Epithelial cell of proximal tubule (primary cell): ENCODE results near the gene GNG12. TPM values are rescaled to one million over a fixed set of nuclear protein-coding genes. Genes with fewer than 3 reads are reported as not detected.

Experiments
- DNase-seq: peaks from one replicate; pipeline ENCODE4 v3.0.0-alpha.2; 2011; ENCODE audit warnings: low read depth
- H3K4me3 ChIP-seq: 2 replicates; pipeline ENCODE4 v1.5.1; 2011; ENCODE audit warnings: low read depth, mild to moderate bottlenecking, low read length
- total RNA-seq: library from RNA; depleted of rRNA; stranded (reverse); fragments of >200 nt; gene quantifications from 2 replicates; pipeline ENCODE4 v1.2.3, GENCODE V29; 2015
- TF ChIP-seq, protein P1 (sequence below): conservative IDR thresholded peaks from 2 replicates; pipeline ENCODE4 v1.5.1; 2012; ENCODE audit warnings: low read depth, mild to moderate bottlenecking, low read length

The GNG12 gene
- total RNA-seq, 1 donor from 2014 or later: 67.1 TPM

DNA sequence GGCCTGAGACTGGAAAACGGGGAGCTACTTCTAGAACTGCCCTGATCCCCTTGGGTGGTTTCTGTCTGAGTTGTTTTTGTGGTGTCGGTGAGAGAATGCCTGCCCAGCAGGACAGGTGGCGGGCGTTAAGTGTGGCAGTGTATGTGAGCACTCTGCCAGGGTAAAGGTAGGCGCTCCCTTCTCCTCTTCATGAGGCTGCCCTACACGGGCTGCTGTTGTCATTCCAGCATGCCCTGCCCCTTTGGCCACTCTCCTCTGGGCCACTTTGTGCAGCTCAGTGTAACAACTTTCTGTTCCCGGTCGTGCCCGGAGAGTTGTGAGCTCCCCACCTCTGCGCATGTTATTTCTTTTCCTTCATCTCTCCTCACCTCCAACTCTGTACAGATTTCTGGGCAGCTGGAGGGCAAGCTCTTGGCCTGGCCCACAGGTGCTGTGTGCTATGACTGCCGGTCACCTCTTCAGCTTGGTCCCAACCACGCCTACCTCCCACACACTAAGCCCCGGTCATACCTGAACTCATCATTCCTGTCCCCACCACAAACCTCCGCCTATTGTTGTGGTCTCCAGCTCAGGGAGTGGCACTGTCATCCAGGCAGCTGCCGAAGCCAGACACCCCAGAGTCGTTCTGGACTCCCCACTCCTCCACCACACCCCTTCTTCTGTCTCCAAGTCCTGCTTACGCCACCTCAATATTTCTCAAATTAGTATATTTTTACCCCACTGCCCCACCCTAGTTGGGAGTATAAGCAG lies 79.3 kb downstream of the GNG12 start:
- DNase-seq: no peak
- TF ChIP-seq, protein P1, sequence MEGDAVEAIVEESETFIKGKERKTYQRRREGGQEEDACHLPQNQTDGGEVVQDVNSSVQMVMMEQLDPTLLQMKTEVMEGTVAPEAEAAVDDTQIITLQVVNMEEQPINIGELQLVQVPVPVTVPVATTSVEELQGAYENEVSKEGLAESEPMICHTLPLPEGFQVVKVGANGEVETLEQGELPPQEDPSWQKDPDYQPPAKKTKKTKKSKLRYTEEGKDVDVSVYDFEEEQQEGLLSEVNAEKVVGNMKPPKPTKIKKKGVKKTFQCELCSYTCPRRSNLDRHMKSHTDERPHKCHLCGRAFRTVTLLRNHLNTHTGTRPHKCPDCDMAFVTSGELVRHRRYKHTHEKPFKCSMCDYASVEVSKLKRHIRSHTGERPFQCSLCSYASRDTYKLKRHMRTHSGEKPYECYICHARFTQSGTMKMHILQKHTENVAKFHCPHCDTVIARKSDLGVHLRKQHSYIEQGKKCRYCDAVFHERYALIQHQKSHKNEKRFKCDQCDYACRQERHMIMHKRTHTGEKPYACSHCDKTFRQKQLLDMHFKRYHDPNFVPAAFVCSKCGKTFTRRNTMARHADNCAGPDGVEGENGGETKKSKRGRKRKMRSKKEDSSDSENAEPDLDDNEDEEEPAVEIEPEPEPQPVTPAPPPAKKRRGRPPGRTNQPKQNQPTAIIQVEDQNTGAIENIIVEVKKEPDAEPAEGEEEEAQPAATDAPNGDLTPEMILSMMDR: no peak
- no peak overlapping the region for H3K4me3 ChIP-seq

- no peak for DNase-seq
- TF ChIP-seq, protein P1: no peak
- no peak overlapping the region for H3K4me3 ChIP-seq
Observed at GRCh38 chr1:67752306-67752705, 81.0 kb downstream of the GNG12 start.

DNA sequence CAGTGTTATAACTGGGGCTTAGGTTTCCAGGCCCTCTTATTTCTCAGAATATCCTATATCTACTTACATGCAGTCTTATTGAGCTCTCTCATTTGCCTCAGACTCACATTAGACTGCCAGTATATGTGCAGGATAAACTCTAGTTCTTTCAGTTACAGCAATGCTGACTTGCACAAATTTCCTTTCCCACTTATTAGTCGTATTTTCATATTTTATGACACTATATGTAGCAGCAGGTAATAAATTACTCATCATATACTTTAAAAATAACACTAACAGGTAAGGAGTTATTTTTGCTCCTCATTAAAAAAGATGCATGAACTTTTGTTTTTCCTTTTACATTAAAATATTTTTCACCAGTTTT lies 82.6 kb downstream of the GNG12 start:
- TF ChIP-seq, protein P1: no peak
- no peak for DNase-seq
- H3K4me3 ChIP-seq: peak overlapping the region; percentile 40

GRCh38 chr1:67749844-67750690 lies 83.2 kb downstream of the GNG12 start:
- DNase-seq: peak; percentile 87
- TF ChIP-seq, protein P1: no peak
- H3K4me3 ChIP-seq: peak overlapping the region; percentile 40

- TF ChIP-seq, protein P1: no peak
- DNase-seq: no peak
- peak overlapping the region; percentile 40 for H3K4me3 ChIP-seq
Observed at GRCh38 chr1:67749263-67749843, 83.9 kb downstream of the GNG12 start.

- H3K4me3 ChIP-seq: peak overlapping the region; percentile 40
- peak; percentile 80 for DNase-seq
- TF ChIP-seq, protein P1: no peak
Observed at GRCh38 chr1:67748630-67749029, 84.6 kb downstream of the GNG12 start.
